CMK (cell line): Measurements from ENCODE around the gene TMEM19.

Experiments used
- DNase-seq: peaks from one replicate; pipeline ENCODE4 v3.0.0-alpha.2; 2010; ENCODE audit warnings: low read depth

TMEM19 gene

DNA sequence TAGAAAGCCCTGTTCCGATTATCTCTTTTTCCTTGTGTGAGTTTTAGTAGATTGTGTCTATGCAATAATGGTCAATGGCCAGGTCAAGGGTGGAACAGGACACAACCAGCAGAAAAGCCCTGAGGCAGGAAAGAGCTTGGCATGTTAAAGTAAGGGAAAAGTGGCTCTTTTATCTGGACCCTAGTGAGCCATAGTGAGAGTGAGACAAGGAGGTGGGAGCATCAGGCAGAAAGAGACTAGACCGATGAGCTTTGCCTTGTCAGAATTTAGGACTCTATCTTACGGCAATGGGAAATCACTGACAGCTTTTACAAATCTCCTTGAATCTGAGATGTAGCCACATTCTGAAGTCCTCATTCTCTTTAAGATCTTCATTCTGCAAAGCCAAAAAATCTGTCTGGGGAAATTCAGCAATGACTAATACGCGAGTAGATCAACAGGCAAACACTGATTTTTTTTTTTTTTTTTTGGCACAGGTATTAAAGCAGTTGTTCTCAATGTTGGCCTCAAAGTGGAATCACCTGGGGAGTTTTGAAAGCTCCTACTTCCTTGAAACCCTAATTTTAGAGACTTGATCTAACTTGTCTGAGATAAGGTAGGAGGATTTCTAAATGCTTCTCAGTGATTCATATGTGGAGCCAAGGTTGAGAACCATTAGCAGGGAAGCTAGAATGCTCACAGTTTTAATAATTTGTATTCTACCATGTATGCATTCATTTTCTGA lies 33.9 kb downstream of the TMEM19 start:
- DNase-seq: no peak

GRCh38 chr12:71721783-71722505 lies 36.1 kb downstream of the TMEM19 start:
- no peak for DNase-seq

DNA sequence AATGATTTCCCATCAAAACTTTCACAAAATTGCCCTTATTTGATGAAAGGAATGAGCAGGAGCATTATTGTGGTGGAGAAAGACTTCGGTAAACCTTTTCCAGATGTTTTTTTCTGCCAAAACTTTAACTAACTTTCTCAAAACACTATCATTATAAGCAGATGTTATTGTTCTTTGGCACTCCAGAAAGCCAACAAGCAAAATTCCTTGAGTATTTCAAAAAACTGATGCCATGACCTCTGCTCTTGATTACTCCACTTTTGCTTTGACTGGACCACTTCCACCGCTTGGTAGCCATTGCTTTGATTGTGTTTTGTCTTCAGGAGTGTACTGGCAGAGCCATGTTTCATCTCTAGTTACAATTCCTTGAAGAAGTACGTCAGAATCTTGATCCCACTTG lies 39.1 kb downstream of the TMEM19 start:
- no peak for DNase-seq

DNA sequence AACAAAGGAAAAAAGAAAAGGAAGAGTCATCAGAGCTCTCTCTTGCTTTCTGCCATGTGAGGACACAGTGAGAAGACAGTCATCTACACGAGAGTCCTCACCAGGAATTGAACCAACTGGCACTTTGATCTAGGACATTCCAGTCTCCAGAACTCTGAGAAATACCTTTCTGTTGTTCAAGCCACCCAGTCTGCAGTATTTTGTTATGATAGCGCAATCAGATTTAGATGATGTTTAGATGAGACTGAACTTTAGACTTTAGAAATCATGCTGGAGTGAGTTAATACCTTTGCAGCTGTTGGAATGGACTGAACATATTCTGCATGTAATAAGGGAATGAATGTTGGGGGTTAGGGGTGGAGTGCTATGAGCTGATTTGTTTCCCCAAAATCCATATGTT lies 40.7 kb downstream of the TMEM19 start:
- no peak for DNase-seq

GRCh38 chr12:71727958-71728357 lies 42.1 kb downstream of the TMEM19 start:
- DNase-seq: no peak

DNA sequence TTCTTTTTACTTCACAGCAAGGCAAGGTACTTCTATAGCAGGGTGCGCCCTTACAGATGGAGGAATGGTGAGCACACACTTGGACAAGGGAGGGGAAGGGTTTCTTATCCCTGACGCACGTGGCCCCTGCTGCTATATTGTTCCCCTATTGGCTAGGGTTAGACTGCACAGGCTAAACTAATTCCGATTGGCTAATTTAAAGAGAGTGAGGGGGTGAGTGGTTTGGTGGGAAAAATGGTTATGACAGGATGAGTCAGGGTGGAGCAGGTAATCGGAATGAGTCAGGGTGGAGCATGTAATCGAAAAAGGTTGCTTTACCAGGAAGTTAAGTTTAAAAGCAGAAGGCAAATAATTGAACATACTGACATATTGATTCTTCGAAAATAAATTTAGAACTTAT lies 45.1 kb downstream of the TMEM19 start:
- DNase-seq: no peak

DNA sequence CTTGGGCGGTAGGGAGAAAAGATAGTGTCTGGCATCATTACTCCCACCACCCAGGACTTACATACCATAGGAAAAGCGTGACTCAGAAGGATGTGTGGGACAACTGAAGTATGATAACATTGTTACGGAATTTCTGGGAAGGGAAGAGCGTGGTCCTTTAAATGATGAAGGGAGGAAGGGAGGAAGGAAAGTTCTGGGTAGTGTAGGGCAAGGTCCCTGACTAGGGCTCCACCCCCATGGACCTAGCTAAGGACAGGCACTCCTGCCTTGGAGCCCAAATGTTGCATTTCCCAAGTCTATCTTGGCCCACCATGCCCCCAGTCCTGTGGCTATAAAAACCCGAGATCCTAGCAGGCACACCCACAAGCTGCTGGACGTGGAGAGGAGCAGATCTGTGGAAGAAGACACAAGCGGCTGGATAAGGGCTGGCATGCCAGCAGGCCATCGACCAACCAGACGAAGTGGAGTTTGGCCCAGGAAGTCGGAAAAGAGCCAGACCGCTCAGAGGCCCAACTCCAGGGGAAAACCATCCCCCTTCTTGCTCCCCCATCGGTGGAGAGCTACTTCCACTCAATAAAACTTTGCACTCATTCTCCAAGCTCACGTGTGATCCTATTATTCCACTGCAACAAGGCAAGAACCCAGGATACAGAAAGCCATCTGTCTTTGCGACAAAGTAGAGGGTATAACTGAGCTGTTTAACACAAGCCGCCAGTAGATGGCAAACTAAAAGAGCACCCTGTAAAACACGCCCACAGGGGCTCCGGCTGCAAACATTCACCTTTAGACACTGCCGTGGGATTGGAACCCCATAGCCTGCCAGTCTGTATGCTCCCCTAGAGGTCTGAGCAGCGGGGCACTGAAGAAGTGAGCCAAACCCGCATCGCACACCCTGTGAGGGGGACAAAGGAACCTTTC lies 45.8 kb downstream of the TMEM19 start:
- DNase-seq: no peak

DNA sequence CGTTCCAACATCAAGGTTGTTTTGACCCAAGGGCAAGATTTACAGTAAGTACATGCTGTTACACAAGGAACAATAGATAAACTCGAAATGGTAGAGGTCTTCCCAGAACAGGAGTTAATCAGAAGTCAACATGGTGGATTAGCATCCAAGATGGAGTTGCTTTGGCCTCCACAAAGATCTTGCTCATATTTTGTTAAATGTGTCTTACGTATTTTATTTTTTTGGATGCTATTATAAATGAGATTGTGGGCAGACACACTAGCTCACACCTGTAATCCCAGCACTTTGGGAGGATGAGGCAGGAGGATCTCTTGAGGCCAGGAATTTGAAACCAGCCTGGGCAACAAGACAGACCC lies 46.5 kb downstream of the TMEM19 start:
- DNase-seq: no peak

- DNase-seq: no peak
These were observed 51.3 kb downstream of the TMEM19 start for GRCh38 chr12:71737197-71737596.

DNA sequence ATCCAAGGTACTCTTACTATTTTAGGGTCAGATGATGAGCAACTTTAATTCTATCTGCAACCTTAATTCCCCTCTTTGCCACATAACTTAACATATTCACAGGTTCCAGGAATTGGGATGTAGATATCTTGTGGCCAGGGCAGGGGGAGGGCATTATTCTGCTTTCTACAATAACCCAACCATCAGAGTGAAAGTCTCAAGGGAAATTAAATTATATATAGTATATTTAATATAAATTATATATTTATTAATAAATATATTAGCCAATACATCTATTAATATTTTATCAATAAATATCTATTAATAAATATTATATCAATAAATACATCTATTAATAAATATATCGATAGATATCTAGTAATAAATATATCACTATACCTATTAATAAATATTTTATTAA lies 57.1 kb downstream of the TMEM19 start:
- DNase-seq: no peak

GRCh38 chr12:71744522-71745300 lies 58.8 kb downstream of the TMEM19 start:
- no peak for DNase-seq

- no peak for DNase-seq
These were observed 61.2 kb downstream of the TMEM19 start for GRCh38 chr12:71746974-71747611.

DNA sequence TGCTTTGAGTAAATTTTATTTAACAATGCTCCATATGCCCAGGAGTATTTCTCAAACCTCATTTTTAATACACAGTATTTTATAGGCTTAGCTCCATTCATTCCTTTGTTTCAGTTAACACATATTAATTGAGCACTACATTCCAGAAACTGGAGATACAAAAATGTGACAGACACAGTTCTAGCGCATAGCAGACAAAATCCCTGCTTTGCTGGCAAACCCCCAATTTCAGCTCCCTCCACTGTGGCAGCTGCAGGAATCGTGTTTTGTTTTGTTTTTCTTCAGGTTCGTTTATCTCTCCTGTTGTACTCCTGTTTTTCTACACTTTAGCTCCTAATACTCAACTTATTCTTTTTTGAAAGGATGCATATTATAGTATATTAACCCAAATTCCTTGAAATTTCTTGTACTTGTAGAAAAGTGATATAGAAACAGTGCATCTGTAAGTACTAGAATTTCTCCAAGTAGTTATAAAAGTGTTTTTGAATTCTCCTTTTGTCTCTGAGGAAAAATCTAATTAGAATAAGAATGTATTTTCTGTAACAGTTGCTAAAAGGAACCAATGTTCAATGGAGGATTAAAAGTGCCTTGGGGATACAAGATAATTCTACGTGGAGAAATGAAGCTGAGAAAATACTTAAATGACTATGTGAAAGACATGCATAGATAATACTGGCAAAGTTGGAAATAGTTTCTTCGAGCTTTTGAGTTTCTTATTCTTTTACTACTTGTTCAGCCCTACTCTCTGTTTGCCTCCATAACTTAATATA lies 62.4 kb downstream of the TMEM19 start:
- DNase-seq: no peak

DNA sequence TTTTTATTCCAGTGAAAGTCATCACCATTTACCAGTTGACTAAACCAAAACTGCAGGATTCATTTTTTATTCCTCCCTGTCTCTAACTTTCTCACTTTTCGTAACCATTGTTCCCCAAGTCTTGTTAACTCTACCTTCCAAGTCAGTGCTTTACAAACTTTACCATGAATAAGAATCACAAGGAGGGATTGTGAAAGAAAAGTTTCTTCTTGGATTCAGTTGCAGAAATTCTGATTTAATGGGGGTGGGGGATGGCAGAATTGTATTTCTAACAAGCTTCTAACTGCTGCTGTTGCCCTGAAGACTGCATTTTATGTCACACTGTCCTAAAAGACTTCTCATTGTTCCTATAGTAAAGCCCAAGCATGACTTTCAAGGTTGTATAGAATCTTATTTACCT lies 63.8 kb downstream of the TMEM19 start:
- DNase-seq: no peak

DNA sequence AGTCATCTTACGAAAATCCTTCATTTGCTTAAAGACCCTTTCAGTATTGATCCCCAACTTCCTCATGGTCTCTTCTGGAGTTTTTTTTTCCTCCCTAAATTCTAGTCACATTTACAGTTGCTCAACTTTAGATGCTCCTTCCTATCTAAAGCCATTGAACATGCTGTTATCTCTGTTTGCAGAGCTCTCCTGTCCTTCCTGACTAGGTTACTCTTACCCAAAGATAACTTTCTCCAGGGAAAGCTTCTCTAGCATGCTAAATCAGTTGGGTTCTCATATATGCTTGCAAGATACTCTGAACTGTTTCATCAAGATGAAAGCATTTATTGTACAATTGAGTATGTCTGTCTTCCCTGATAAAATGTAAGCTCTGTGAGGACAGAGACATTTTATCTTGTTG lies 67.0 kb downstream of the TMEM19 start:
- DNase-seq: peak; percentile 70
